HepG2 (cell line): ENCODE data around the gene HIPK2. TPM values are rescaled to one million over a fixed set of nuclear protein-coding genes. Genes with fewer than 3 reads are reported as not detected.

Experiments used
- ATAC-seq: fragments of 200-7000 bp; cut with Tn5 transposase; 3 replicates; pipeline ENCODE4 v1.9.1; 2020; ENCODE audit warnings: mild to moderate bottlenecking, moderate library complexity
- BruUV-seq: library from RNA; stranded (reverse); fragments of 400-500 nt; replicated peaks from 2 replicates; lab custom pipeline; 2021; lab: Mats Ljungman, UMichigan
- CTCF ChIA-PET: fragments of 300-600 bp; formaldehyde crosslinking; extraction: SDS; loops from one replicate; lab custom pipeline; 2021; ENCODE audit warnings: low total read pairs, inconsistent platforms, low intra/inter-chr PET ratio; lab: Yijun Ruan, JAX
- POLR2A ChIA-PET: fragments of 350-600 bp; sonication (Branson Sonifier 250); formaldehyde crosslinking; loops from one replicate; lab custom pipeline; 2020; ENCODE audit warnings: antibody characterized with exemption, inconsistent platforms; lab: Yijun Ruan, JAX
- DNase-seq: peaks from one replicate; pipeline ENCODE4 v3.0.0-alpha.2; 2015; ENCODE audit warnings: low spot score
- FAIRE-seq: peaks from 3 replicates; lab custom pipeline; 2011; peaks lifted over from hg19 to GRCh38; lab: Jason Lieb, UNC
- H2AFZ ChIP-seq: one replicate; pipeline ENCODE4 v1.6.1; 2011; ENCODE audit warnings: low read length, inconsistent platforms
- H3K27ac ChIP-seq: fragments of 300-600 bp; 3 replicates; pipeline ENCODE4 v1.8.0; 2011; ENCODE audit warnings: mixed run types, mild to moderate bottlenecking, mixed read lengths, low read length, inconsistent platforms; ENCODE audit not compliant: insufficient read depth; ENCODE audit errors: extremely low read length
- H3K27me3 ChIP-seq, 2 experiments: fragments of 200-600 bp in 1 of 2; 2 replicates in 1 of 2; 3 replicates in 1 of 2; pipeline versions ENCODE4 v1.6.0 to v1.8.0; 2011; ENCODE audit warnings: low read length in 2 of 2, mild to moderate bottlenecking in 2 of 2, moderate library complexity in 2 of 2, inconsistent platforms in 1 of 2; ENCODE audit not compliant: insufficient read depth in 2 of 2, control insufficient read depth in 1 of 2
- H3K36me3 ChIP-seq, 2 experiments: fragments of 200-600 bp in 1 of 2; replicated peaks in 1 of 2; 2 replicates in 1 of 2; 3 replicates in 1 of 2; pipeline versions ENCODE4 v1.5.1 to v1.8.0; 2011; ENCODE audit warnings: low read length in 2 of 2, inconsistent platforms in 1 of 2; ENCODE audit not compliant: insufficient read depth in 2 of 2, control insufficient read depth in 1 of 2
- H3K4me1 ChIP-seq: 2 replicates; pipeline ENCODE4 v1.5.1; 2012; ENCODE audit warnings: low read length, inconsistent platforms; ENCODE audit not compliant: insufficient read depth
- H3K4me2 ChIP-seq: 2 replicates; pipeline ENCODE4 v1.6.0; 2011; ENCODE audit warnings: low read depth, low read length, inconsistent platforms
- H3K4me3 ChIP-seq, 3 experiments: fragments of 200-600 bp in 1 of 3; sonication (generic), shearing (Covaris generic) in 1 of 3; replicated peaks in 1 of 3; 2 replicates each; pipeline ENCODE4 v1.5.1; 2011 to 2016; ENCODE audit warnings: low read length in 3 of 3, inconsistent platforms in 2 of 3, low read depth in 2 of 3, mild to moderate bottlenecking in 2 of 3, control low read depth in 1 of 3, mixed read lengths in 1 of 3; ENCODE audit not compliant: insufficient read depth in 1 of 3
- H3K79me2 ChIP-seq: one replicate; pipeline ENCODE4 v1.6.1; 2011; ENCODE audit warnings: low read length, inconsistent platforms; ENCODE audit not compliant: insufficient read depth
- H3K9ac ChIP-seq: 2 replicates; pipeline ENCODE4 v1.6.0; 2011; ENCODE audit warnings: mild to moderate bottlenecking, low read depth, low read length, inconsistent platforms; ENCODE audit not compliant: insufficient read depth
- H3K9me3 ChIP-seq: 2 replicates; pipeline ENCODE4 v1.5.1; 2012; ENCODE audit warnings: mild to moderate bottlenecking, low read length
- H4K20me1 ChIP-seq: 2 replicates; pipeline ENCODE4 v1.6.0; 2011; ENCODE audit warnings: inconsistent platforms, mild to moderate bottlenecking, low read length, moderate library complexity; ENCODE audit not compliant: insufficient read depth
- ARNT ChIP-seq: fragments of 450-650 bp; IDR thresholded peaks from 2 replicates; pipeline ENCODE4 v1.6.1; 2017
- CEBPB ChIP-seq: IDR thresholded peaks from 2 replicates; pipeline ENCODE4 v1.6.1; 2011; ENCODE audit warnings: low read depth, low read length, improper control_type of control experiment, borderline replicate concordance
- CEBPZ ChIP-seq: IDR thresholded peaks from 2 replicates; pipeline ENCODE4 v1.6.1; 2012; ENCODE audit warnings: low read length, improper control_type of control experiment
- CREM ChIP-seq, 2 experiments: sonication (generic) in 1 of 2; formaldehyde crosslinking in 1 of 2; IDR thresholded peaks; 2 replicates each; pipeline versions ENCODE4 v1.4.0 to v1.6.1; 2016 to 2020; ENCODE audit warnings: antibody characterized with exemption in 1 of 2, mild to moderate bottlenecking in 1 of 2, missing genetic modification reagents in 1 of 2
- SATB2 ChIP-seq: sonication (generic); formaldehyde crosslinking; IDR thresholded peaks from 2 replicates; pipeline ENCODE4 v1.5.0; 2020; ENCODE audit warnings: missing genetic modification reagents
- ZNF318 ChIP-seq: sonication (generic); formaldehyde crosslinking; IDR thresholded peaks from 2 replicates; pipeline ENCODE4 v1.4.0; 2020; ENCODE audit warnings: mild to moderate bottlenecking, missing genetic modification reagents
- ZSCAN9 ChIP-seq: IDR thresholded peaks from 2 replicates; pipeline ENCODE4 v1.6.1; 2016; ENCODE audit warnings: borderline replicate concordance
- WGBS: methylation state at CpG from one replicate; pipeline ENCODE4 v1.1.6; 2017; ENCODE audit warnings: low lambda C conversion rate; 5-methylcytosine and 5-hydroxymethylcytosine counted together
- in situ Hi-C: cut with HindIII; loops from 2 replicates; pipeline ENCODE4 v1.10.0; 2017; ENCODE audit warnings: low pct_unique_long_range_greater_than_20kb; ENCODE audit not compliant: extremely low pct_ligation_motif_present
- intact Hi-C: fragments of 100-400 bp; cut with micrococcal nuclease; formaldehyde crosslinking; loops from one replicate; pipeline ENCODE4 v1.10.0; 2022; ENCODE audit not compliant: unreplicated experiment
- polyA plus RNA-seq, 8 experiments: library from polyadenylated mRNA; depleted of rRNA in 3 of 8; stranded (reverse) in 7 of 8; unstranded in 1 of 8; fragments of >200 nt; fragmentation: Illumina TruSeq in 4 of 8; extraction: Trizol in 4 of 8; gene quantifications; 2 replicates each; pipeline versions ENCODE4 v1.2.1 to v1.2.3, GENCODE V29; 2011 to 2016; ENCODE audit warnings: low read depth in 4 of 8, missing spikeins in 1 of 8, mixed read lengths in 1 of 8; ENCODE audit not compliant: insufficient read depth in 1 of 8
- total RNA-seq, 5 experiments: library from RNA; depleted of rRNA; stranded (reverse); fragments of >200 nt; fragmentation: Illumina TruSeq; extraction: Trizol; gene quantifications; 2 replicates each; pipeline ENCODE4 v1.2.3, GENCODE V29; 2016; ENCODE audit warnings: low read depth in 1 of 5
- TF ChIP-seq, protein P1 (sequence below): sonication (generic); formaldehyde crosslinking; IDR thresholded peaks from 2 replicates; pipeline ENCODE4 v1.4.0; 2020; ENCODE audit warnings: missing genetic modification reagents

Gene HIPK2
- total and polyA plus RNA-seq, 2 of the 13 experiments (the other 11 are each of a cell fraction or from before 2014, with no cell fraction given): 14.4 to 20.2 TPM

- Histone ChIP-seq H4K20me1 (peaks cover 28% of the 10 kb centered on the region), H3K36me3 (peaks cover 12 to 31% of the 10 kb centered on the region in 2 experiments), H3K79me2 (peaks cover 100% of the 10 kb centered on the region), H3K9ac (no peak overlapping the region), H3K4me2 (peak overlapping the region; percentile 31), H3K4me3 (no peak overlapping the region), H3K4me1 (peaks cover 75% of the 10 kb centered on the region), H3K27me3 (no peaks in the 10 kb centered on the region; a peak in 1 of 5 replicates), H2AFZ (no peak overlapping the region), H3K9me3 (no peaks in the 10 kb centered on the region), H3K27ac (peak overlapping the region; percentile 24)
- intact Hi-C loops: loop anchor here (2.0 kb wide), 1 partner anchor 33 kb away; no protein-coding TSS in a partner anchor
- peak; percentile 50 for FAIRE-seq
- ChIA-PET POLR2A (no interaction called here), CTCF (no interaction called here)
- BruUV-seq: no TSS peak
- WGBS: 25% methylated on average over 7 of the region's 7 CpGs
- peak; percentile 65 for DNase-seq
- ATAC-seq: peak; percentile 44
- in situ Hi-C loops: loop anchor here (10.0 kb wide), 1 partner anchor 127 kb away; no protein-coding TSS in a partner anchor
- no peak for TF ChIP-seq ZSCAN9 (CRISPR knock-in tag)
- no peak for TF ChIP-seq CEBPZ
- TF ChIP-seq, protein P1, sequence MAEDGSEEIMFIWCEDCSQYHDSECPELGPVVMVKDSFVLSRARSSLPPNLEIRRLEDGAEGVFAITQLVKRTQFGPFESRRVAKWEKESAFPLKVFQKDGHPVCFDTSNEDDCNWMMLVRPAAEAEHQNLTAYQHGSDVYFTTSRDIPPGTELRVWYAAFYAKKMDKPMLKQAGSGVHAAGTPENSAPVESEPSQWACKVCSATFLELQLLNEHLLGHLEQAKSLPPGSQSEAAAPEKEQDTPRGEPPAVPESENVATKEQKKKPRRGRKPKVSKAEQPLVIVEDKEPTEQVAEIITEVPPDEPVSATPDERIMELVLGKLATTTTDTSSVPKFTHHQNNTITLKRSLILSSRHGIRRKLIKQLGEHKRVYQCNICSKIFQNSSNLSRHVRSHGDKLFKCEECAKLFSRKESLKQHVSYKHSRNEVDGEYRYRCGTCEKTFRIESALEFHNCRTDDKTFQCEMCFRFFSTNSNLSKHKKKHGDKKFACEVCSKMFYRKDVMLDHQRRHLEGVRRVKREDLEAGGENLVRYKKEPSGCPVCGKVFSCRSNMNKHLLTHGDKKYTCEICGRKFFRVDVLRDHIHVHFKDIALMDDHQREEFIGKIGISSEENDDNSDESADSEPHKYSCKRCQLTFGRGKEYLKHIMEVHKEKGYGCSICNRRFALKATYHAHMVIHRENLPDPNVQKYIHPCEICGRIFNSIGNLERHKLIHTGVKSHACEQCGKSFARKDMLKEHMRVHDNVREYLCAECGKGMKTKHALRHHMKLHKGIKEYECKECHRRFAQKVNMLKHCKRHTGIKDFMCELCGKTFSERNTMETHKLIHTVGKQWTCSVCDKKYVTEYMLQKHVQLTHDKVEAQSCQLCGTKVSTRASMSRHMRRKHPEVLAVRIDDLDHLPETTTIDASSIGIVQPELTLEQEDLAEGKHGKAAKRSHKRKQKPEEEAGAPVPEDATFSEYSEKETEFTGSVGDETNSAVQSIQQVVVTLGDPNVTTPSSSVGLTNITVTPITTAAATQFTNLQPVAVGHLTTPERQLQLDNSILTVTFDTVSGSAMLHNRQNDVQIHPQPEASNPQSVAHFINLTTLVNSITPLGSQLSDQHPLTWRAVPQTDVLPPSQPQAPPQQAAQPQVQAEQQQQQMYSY (CRISPR knock-in tag): no peak
- no peak for TF ChIP-seq ZNF318
- 0 out of 2 replicates have a peak, but pooled peaks have one; percentile 27 for TF ChIP-seq CREM (IDR thresholded peaks at IDR 0.05)
- no peak for TF ChIP-seq CREM (CRISPR knock-in tag; IDR thresholded peaks at IDR 0.05)
- TF ChIP-seq ARNT: no peak
- TF ChIP-seq SATB2 (CRISPR knock-in tag): no peak
- peak; percentile 93 for TF ChIP-seq CEBPB
These were observed 5.7 kb downstream of the HIPK2 start for GRCh38 chr7:139772115-139772514.
